ENCODE measurements around the gene DGKD.

Gene DGKD

DNA sequence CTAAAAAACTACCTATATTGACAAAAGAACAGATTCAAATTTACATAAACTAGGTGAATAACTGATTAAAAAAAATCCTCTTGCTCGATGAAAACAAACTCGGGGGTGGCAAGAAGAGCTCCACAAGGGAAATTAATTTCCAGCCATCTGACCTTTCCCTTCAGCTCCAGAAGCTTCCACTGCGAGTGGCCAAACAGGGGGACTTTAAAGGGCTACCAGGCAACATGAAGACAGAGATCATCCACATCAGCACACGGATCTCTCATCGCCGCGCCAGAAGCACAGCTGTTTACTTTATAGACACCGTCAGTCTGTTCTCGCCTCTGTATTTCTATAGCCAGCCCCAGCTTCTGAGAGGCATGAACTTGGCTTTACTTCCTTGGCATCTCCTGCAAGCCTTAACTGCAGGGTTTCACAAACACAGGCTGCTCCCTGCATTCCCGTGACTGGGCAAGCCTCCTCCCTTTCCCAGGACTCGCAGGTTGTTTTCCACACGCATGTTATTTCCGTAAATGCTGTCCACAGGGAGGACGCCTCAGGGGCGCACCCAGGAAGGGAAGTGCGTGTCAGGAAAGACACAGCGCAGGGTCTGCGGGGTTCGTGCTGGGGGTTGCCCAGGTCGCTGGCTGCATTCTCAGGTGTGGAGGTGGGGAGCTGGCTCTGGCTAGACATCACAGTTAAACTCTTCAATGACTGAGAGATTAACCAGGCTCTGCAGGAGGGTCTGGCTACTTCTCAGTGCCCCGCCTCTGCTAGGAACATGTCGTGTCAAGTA is 127.3 kb downstream of the DGKD start:
- DNase-seq: no peak

DNA sequence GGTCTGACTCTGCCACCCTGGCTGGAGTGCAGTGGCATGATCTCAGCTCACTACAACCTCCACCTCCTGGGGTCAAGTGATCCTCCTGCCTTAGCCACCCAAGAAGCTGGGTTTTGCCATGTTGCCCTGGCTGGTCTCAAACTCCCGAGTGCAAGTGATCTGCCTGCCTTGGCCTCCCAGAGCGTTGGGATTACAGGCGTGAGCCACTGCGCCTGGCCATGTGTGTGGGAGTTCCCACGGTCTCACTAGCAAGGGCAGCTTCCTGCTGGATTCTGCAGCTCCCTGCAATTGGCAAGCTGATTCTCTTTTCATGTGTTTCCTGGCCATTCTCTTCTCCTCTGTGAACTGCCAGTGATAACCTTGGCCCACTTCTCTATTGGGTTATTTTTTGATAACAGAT is 128.3 kb downstream of the DGKD start:
- DNase-seq: no peak

- no peak for DNase-seq
These were observed 131.4 kb downstream of the DGKD start for GRCh38 chr2:233485726-233486125.

DNA sequence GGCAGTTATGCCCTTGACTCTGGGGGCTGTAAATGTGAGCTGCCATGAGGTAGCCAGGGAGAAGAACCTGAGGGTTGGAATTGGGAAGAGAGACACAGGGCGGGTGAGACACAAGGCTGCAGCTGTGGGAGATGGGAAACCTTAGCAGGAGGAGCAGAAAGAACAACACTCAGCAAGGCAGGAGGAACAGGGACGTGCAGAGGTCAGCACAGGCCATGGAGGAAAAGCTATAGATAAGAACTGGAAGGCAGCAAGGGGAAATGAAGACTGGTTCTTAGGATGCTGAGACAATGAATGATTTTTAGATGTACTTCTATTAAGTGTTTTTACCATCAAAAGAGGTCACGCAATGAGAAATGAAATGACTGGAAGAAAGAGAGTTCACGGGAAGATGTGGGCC is 132.1 kb downstream of the DGKD start:
- no peak for DNase-seq

DNA sequence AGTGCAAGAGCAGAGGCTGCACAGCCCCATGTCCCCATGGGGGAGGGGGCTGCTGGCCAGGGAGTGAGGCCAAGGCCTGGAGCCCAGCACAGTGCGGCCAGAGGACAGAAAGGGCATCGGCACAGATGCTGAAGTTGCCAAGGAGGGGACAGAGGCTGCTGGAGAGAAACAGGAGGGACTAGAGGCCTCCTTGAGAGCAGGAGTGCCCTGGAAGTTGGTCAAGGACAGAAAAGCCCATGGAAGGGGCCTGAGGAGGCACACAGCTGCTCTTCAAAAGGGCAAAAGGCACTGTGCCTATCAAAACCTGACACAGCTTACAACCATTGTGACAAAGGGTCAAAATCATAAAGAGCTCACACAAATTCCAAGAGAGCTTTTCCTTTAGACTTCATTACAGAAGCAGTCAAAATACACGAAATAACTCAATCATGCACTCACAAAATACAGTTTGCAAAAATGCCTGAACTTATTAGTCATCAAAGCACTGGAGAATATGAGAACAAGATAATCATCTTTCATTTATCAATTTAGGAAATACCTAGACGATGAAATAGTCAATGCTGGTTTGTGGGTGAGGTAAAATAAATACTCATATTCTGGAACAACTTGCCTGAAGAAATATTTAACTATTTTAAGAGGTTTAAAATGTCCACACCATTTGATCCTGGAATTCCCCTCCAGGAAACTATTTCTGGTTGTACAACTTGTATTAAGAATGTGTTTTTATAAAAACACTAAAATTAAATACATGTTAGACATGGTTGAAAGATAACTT is 132.7 kb downstream of the DGKD start:
- no peak for DNase-seq

- no peak for DNase-seq
These were observed 133.6 kb downstream of the DGKD start for GRCh38 chr2:233487748-233488345.

DNA sequence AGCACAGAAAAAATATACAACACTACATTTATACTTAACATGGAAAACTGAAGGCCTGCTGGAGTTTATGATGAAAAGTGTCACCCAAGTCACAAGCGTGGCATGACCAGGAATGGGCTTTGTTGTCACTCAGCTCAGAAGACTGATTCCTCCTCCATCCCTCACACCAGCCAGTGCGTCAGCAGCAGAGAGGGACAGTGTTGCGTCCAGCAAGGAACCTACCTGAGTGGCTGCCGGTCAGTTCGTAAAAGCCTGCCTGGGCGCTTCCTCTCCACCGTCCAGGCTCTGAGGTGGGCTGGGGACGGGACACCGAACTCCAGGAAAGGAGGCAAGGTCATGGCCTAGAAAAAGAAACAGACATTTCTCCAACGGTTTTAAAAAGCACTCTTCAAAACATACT is 134.8 kb downstream of the DGKD start:
- DNase-seq: no peak

DNA sequence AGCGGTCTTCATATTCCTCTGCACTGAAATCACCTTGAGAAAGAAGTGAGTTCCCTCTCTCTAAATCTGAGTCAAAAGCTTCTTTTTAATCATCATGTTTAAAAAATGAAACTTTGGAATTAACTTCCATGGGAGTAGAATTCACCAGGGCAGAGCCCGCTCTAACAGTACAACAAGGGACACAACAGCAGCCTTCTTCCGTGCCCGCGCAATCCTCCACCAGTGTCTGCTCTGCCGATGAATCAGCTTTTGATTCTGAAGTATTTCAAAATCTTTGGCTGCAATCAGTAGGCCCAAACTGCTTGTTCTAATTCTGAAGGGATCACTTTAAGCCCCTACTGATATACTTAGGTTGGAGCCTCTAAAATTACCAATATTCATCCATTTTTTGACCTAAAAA is 135.4 kb downstream of the DGKD start:
- DNase-seq: no peak

DNA sequence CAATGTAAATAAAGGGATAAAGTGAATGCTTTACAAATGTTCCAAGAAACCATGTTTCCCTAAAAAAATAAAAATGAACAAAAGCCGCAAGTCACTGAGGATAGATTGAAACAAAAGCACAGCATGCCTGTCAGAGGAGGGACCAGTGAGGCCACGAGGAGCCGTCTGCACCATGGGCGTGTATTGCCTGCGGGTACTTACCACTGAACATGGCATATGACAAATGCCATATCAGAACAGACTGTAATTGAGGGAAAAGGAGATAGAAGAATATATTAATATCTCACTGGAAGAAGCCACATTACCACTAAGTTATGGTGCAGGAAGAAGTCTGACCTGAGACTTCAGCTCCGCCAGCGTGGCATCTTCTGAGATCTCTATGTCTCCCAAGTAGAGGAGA is 136.5 kb downstream of the DGKD start:
- DNase-seq: no peak

- DNase-seq: no peak
These were observed 137.0 kb downstream of the DGKD start for GRCh38 chr2:233491326-233491725.

- no peak for DNase-seq
These were observed 137.8 kb downstream of the DGKD start for GRCh38 chr2:233492078-233492477.

- no peak for DNase-seq
These were observed 138.5 kb downstream of the DGKD start for GRCh38 chr2:233492751-233493150.

DNA sequence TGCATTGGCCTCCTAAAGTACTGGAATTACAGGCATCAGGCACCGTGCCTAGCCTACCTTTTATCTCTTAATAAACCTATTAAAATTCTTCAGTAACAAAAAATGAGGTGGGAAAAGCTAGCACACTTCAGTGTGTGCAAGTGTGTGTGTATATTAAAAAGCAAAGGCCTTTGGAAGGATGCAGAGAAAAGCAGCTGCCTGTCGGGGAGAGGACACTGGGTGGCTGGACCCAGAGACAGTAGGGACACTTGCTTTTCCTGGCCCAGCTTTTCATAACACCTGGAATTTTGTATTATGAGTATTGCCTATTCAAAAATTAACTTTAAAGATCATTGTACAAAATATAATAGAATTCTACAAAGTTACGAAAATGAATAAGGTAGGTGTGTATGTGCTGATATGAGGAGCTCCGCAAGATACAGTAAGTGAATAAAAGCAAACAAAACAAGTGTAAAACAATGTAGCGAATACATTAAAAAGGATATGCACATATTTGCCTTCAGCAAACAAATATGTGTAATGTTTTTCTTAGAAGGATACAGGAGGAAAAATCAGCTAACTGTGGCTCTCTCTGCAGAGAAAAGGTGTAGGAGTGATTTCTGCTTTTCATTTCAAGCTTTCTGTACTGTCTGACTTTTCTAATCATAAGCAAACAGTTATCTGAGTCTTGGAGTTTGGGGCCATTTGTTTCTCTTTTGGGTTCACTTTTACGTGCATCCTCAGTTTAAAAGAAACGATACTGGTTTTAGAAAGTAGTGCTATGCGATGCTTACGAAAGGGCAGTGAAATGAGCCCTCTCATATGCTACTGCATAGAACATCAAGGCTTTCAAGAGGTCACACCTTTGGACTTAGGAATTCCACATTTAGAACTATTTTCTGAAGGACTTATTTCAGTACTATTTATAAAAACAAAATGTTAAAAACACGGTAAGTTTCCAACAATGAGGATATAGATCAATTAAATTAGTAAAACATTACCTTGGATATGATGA is 141.5 kb downstream of the DGKD start:
- no peak for DNase-seq

- DNase-seq: no peak
These were observed 143.4 kb downstream of the DGKD start for GRCh38 chr2:233497692-233498091.

- no peak for DNase-seq
These were observed 143.8 kb downstream of the DGKD start for GRCh38 chr2:233498126-233498525.

DNA sequence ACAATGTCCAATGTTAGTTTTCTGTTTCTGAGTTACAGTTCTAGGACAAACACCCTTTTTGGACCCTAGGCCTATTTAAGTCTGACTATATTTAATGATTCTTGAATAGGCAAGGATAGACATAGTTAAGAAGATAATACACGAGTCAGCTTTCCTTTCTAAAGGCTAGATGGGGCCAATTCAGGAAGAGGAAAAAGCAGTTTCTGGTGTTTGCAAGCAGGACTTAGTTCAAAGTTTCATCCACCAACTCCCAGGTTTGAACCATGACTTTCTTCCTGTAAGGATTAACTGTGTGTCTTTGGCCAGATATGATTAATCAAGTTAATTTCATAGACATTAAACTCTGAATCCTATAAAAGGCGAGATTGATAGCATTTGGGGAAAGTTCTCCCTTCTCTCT is 145.6 kb downstream of the DGKD start:
- no peak for DNase-seq

GRCh38 chr2:233501198-233502076 is 147.1 kb downstream of the DGKD start:
- no peak for DNase-seq

- DNase-seq: no peak
These were observed 149.2 kb downstream of the DGKD start for GRCh38 chr2:233503481-233503880.

- no peak for DNase-seq
These were observed 149.8 kb downstream of the DGKD start for GRCh38 chr2:233503947-233504637.

- no peak for DNase-seq
These were observed 159.8 kb downstream of the DGKD start for GRCh38 chr2:233513953-233514655.
